OCI-LY1 (cell line): ENCODE measurements around the gene ITGA1.

Source experiments
- H2AFZ ChIP-seq: fragments of 200-600 bp; sonication (generic), shearing (Covaris generic); 2 replicates; pipeline ENCODE4 v1.6.0; 2014; ENCODE audit warnings: antibody characterized with exemption, mild to moderate bottlenecking, low read length
- H3F3A ChIP-seq: fragments of 200-600 bp; sonication (generic), shearing (Covaris generic); 2 replicates; pipeline ENCODE4 v1.6.0; 2014; ENCODE audit warnings: mild to moderate bottlenecking, antibody characterized with exemption, low read length, moderate library complexity; ENCODE audit not compliant: insufficient read depth
- H3K27ac ChIP-seq: fragments of 200-600 bp; sonication (generic); 2 replicates; pipeline ENCODE4 v1.5.1; 2014; ENCODE audit warnings: low read length, mixed run types, mild to moderate bottlenecking, low read depth; ENCODE audit not compliant: poor library complexity, severe bottlenecking
- H3K27me3 ChIP-seq: fragments of 200-600 bp; sonication (generic); 2 replicates; pipeline ENCODE4 v1.6.0; 2014; ENCODE audit warnings: antibody characterized with exemption, mild to moderate bottlenecking, low read length, moderate library complexity; ENCODE audit not compliant: insufficient read depth
- H3K36me3 ChIP-seq: fragments of 200-600 bp; sonication (generic); 2 replicates; pipeline ENCODE4 v1.6.1; 2014; ENCODE audit warnings: mild to moderate bottlenecking, antibody characterized with exemption, low read length, moderate library complexity, mixed read lengths; ENCODE audit not compliant: insufficient read depth
- H3K4me1 ChIP-seq: fragments of 200-600 bp; sonication (generic); 2 replicates; pipeline ENCODE4 v1.5.1; 2014; ENCODE audit warnings: mild to moderate bottlenecking, low read length, moderate library complexity; ENCODE audit not compliant: insufficient read depth, severe bottlenecking
- H3K4me2 ChIP-seq: fragments of 200-600 bp; sonication (generic), shearing (Covaris generic); 2 replicates; pipeline ENCODE4 v1.6.1; 2014; ENCODE audit warnings: low read length
- H3K4me3 ChIP-seq: fragments of 200-600 bp; sonication (generic); 2 replicates; pipeline ENCODE4 v1.5.1; 2014; ENCODE audit warnings: low read length, low read depth, mild to moderate bottlenecking, mixed read lengths; ENCODE audit not compliant: poor library complexity, severe bottlenecking
- H3K79me2 ChIP-seq: fragments of 200-600 bp; shearing (Covaris generic); 2 replicates; pipeline ENCODE4 v1.6.1; 2016; ENCODE audit warnings: mixed run types, low read length, mixed read lengths; ENCODE audit not compliant: insufficient read depth
- H3K9ac ChIP-seq: fragments of 200-600 bp; sonication (generic), shearing (Covaris generic); 2 replicates; pipeline ENCODE4 v1.6.1; 2014; ENCODE audit warnings: mild to moderate bottlenecking, low read length, mixed read lengths
- H3K9me2 ChIP-seq: fragments of 200-600 bp; sonication (generic), shearing (Covaris generic); 2 replicates; pipeline ENCODE4 v1.6.1; 2014; ENCODE audit warnings: low read depth, mild to moderate bottlenecking, low read length, mixed read lengths
- H3K9me3 ChIP-seq: fragments of 200-600 bp; shearing (Covaris generic); 2 replicates; pipeline ENCODE4 v1.6.1; 2014; ENCODE audit warnings: low read length, mixed read lengths
- H4K20me1 ChIP-seq: fragments of 200-600 bp; sonication (generic), shearing (Covaris generic); 2 replicates; pipeline ENCODE4 v1.6.0; 2016; ENCODE audit warnings: mild to moderate bottlenecking, low read length; ENCODE audit not compliant: insufficient read depth
- CTCF ChIP-seq: fragments of 200-600 bp; sonication (generic), shearing (Covaris generic); IDR thresholded peaks from 2 replicates; pipeline ENCODE4 v1.5.1; 2017; ENCODE audit warnings: mild to moderate bottlenecking, antibody characterized with exemption, low read length, moderate library complexity, mixed read lengths
- EZH2 ChIP-seq: fragments of 200-600 bp; sonication (generic), shearing (Covaris generic); IDR thresholded peaks from 2 replicates; pipeline ENCODE4 v1.8.0; 2017; ENCODE audit warnings: borderline replicate concordance, mixed run types, mild to moderate bottlenecking, antibody characterized with exemption, low read length, moderate library complexity, mixed read lengths

ITGA1 gene

GRCh38 chr5:52859628-52860027 is 71.9 kb downstream of the ITGA1 start:
- TF ChIP-seq CTCF (no peak), EZH2 (no peak)
- Histone ChIP-seq H3K4me1 (no peaks in the 10 kb centered on the region), H4K20me1 (no peaks in the 10 kb centered on the region), H3K9me2 (no peaks in the 10 kb centered on the region), H3K9me3 (no peaks in the 10 kb centered on the region), H3K4me3 (no peak overlapping the region), H3K4me2 (no peak overlapping the region), H3K27me3 (no peaks in the 10 kb centered on the region), H3F3A (no peaks in the 10 kb centered on the region), H3K27ac (no peak overlapping the region), H3K9ac (no peak overlapping the region), H2AFZ (no peak overlapping the region), H3K36me3 (no peaks in the 10 kb centered on the region), H3K79me2 (no peaks in the 10 kb centered on the region)

- Histone ChIP-seq H3K9me3 (no peaks in the 10 kb centered on the region), H3K79me2 (no peaks in the 10 kb centered on the region), H3K4me1 (no peaks in the 10 kb centered on the region), H3K9me2 (no peaks in the 10 kb centered on the region), H2AFZ (no peak overlapping the region), H3K4me2 (no peak overlapping the region), H3K36me3 (no peaks in the 10 kb centered on the region), H3K9ac (no peak overlapping the region), H3F3A (no peaks in the 10 kb centered on the region), H4K20me1 (no peaks in the 10 kb centered on the region), H3K4me3 (no peak overlapping the region), H3K27me3 (no peaks in the 10 kb centered on the region), H3K27ac (no peak overlapping the region)
- TF ChIP-seq CTCF (no peak), EZH2 (no peak)
Measured at GRCh38 chr5:52861368-52861767, 73.7 kb downstream of the ITGA1 start.

GRCh38 chr5:52863715-52864290 is 76.1 kb downstream of the ITGA1 start:
- Histone ChIP-seq H3K9me3 (no peaks in the 10 kb centered on the region), H3K36me3 (no peaks in the 10 kb centered on the region), H3K4me2 (no peak overlapping the region), H3K27ac (no peak overlapping the region), H3F3A (no peaks in the 10 kb centered on the region), H3K9ac (no peak overlapping the region), H4K20me1 (no peaks in the 10 kb centered on the region), H3K4me3 (no peak overlapping the region), H3K9me2 (no peaks in the 10 kb centered on the region), H2AFZ (no peak overlapping the region), H3K4me1 (no peaks in the 10 kb centered on the region), H3K79me2 (no peaks in the 10 kb centered on the region), H3K27me3 (no peaks in the 10 kb centered on the region)
- TF ChIP-seq EZH2 (no peak), CTCF (no peak)
